H1 (cell line): ENCODE results near the gene TGM2. TPM values are rescaled to one million over a fixed set of nuclear protein-coding genes. Genes with fewer than 3 reads are reported as not detected.

Experiments
- BCL11A ChIP-seq, 2 experiments: IDR thresholded peaks; one replicate each; pipeline ENCODE4 v1.6.1; 2011; ENCODE audit warnings: low read depth in 2 of 2, low read length in 2 of 2, mild to moderate bottlenecking in 2 of 2
- JUND ChIP-seq: IDR thresholded peaks from 2 replicates; pipeline ENCODE4 v1.6.1; 2011; ENCODE audit warnings: mild to moderate bottlenecking, improper control_type of control experiment, low read length
- polyA plus RNA-seq, 7 experiments: library from polyadenylated mRNA; depleted of rRNA in 3 of 7; stranded (reverse) in 5 of 7; unstranded in 2 of 7; fragments of >200 nt in 5 of 7; fragments of 200-250 nt in 2 of 7; gene quantifications; 1 replicate in 5 of 7; 2 replicates in 1 of 7; 4 replicates in 1 of 7; pipeline versions ENCODE4 v1.2.1 to v1.2.3, GENCODE V29; 2011 to 2013; ENCODE audit warnings: missing spikeins in 2 of 7, mixed read lengths in 2 of 7
- total RNA-seq: library from RNA; stranded (reverse); fragmentation: NEBNext Ultra II Directional; extraction: Animal tissue kit (Norgen Biotek cat#: 25700); gene quantifications from 2 replicates; pipeline ENCODE4 v1.2.1, GENCODE V29; 2021

Gene TGM2
- total and polyA plus RNA-seq, 2 of the 8 experiments (the other 6 are each of a cell fraction or from before 2014, with no cell fraction given) = 0.86 to 1.0 TPM

- TF ChIP-seq BCL11A (IDR thresholded peaks at IDR 0.05; ENCODE audit: low read depth in 2 of 2, low read length in 2 of 2) (no peak), JUND (no peak)
These were observed 16.9 kb upstream of the TGM2 start (continued) for GRCh38 chr20:38181971-38182370.
